ENCODE data around the gene CRABP2. TPM values are rescaled to one million over a fixed set of nuclear protein-coding genes. Genes with fewer than 3 reads are reported as not detected.

The CRABP2 gene
- total RNA-seq, 3 donors from 2014 or later = 4.2 to 61.6 (median 28.2) TPM

- TF ChIP-seq POLR2A (IDR thresholded peaks at IDR 0.05) (no peak), POLR2AphosphoS5 (IDR thresholded peaks at IDR 0.05) (no peak), CTCF (IDR thresholded peaks at IDR 0.05) (no peak)
- no peak overlapping the region for H3K27ac ChIP-seq
- intact Hi-C loops (cut with DNase I; ENCODE audit: low total_unique reads) = loop anchor here (5.0 to 10.0 kb wide), 2 partner anchors 68 to 1865 kb away; no protein-coding TSS in a partner anchor
- no peak overlapping the region for H3K4me3 ChIP-seq
- H3K27me3 ChIP-seq = no peaks in the 10 kb centered on the region
- no peak for DNase-seq (ENCODE audit: low spot score in 2 of 2)
- no peaks in the 10 kb centered on the region for H3K9me3 ChIP-seq
- H3K36me3 ChIP-seq = no peaks in the 10 kb centered on the region
- H3K4me1 ChIP-seq = peaks cover 0 to 9% of the 10 kb centered on the region in 2 donors
These were observed 53.0 kb downstream of the CRABP2 start for GRCh38 chr1:156652131-156652991.

Other genes starting within 250 kb of the CRABP2 start
- 10 to 100 TPM; 25.8 to 34.9 (median 32.1) TPM for gene MEF2D, start 204.8 kb downstream of the CRABP2 start, total RNA-seq
- gene IQGAP3, start 133.0 kb downstream of the CRABP2 start, total RNA-seq = 1 to 10 TPM in 1 of 3 donors, under 1 TPM in 2; under 0.01 to 1.4 (median 0.15) TPM
- gene TTC24, start 125.9 kb downstream of the CRABP2 start, total RNA-seq = not detected
- gene NAXE, start 113.8 kb downstream of the CRABP2 start, total RNA-seq = 10 to 100 TPM; 70.4 to 90.5 (median 75.5) TPM
- gene GPATCH4, start 104.1 kb downstream of the CRABP2 start, total RNA-seq = 10 to 100 TPM; 20.2 to 31.1 (median 23.7) TPM
- not detected for gene HAPLN2, start 86.2 kb downstream of the CRABP2 start, total RNA-seq
- under 1 TPM in 1 of 3 donors, not detected in 2; 0.44 TPM for gene BCAN, start 63.5 kb downstream of the CRABP2 start, total RNA-seq
- 10 to 100 TPM in 2 of 3 donors, 1 to 10 TPM in 1; 9.9 to 28.5 (median 14.9) TPM for gene NES, start 28.2 kb downstream of the CRABP2 start, total RNA-seq
- 10 to 100 TPM; 15.5 to 41.3 (median 30.2) TPM for gene METTL25B, start 22.9 kb upstream of the CRABP2 start, total RNA-seq
- gene ISG20L2, start 23.2 kb upstream of the CRABP2 start, total RNA-seq = 10 to 100 TPM; 13.6 to 25.2 (median 21.0) TPM
- gene MRPL24, start 35.5 kb upstream of the CRABP2 start, total RNA-seq = 10 to 100 TPM; 36.6 to 63.9 (median 63.8) TPM
- gene HDGF, start 46.1 kb upstream of the CRABP2 start, total RNA-seq = 100 to 1,000 TPM; 133 to 178 (median 173) TPM
- gene PRCC, start 62.0 kb upstream of the CRABP2 start, total RNA-seq = 10 to 100 TPM; 21.6 to 35.9 (median 24.9) TPM
- 1 to 10 TPM in 2 of 3 donors, not detected in 1; 4.6 to 5.4 TPM for gene SH2D2A, start 111.3 kb upstream of the CRABP2 start, total RNA-seq
- gene INSRR, start 153.5 kb upstream of the CRABP2 start, total RNA-seq = under 1 TPM in 2 of 3 donors, not detected in 1; 0.15 to 0.33 TPM
- gene NTRK1, start 155.3 kb upstream of the CRABP2 start, total RNA-seq = 1 to 10 TPM in 1 of 3 donors, under 1 TPM in 2; 0.16 to 4.9 (median 0.73) TPM
- 10 to 100 TPM in 1 of 3 donors, 1 to 10 TPM in 2; 4.0 to 15.1 (median 6.2) TPM for gene PEAR1, start 188.1 kb upstream of the CRABP2 start, total RNA-seq
- gene LRRC71, start 215.0 kb upstream of the CRABP2 start, total RNA-seq = not detected